Measurements from ENCODE around the gene TBCK. TPM values are rescaled to one million over a fixed set of nuclear protein-coding genes. Genes with fewer than 3 reads are reported as not detected.

The TBCK gene
- total and polyA plus RNA-seq, 2 of the 13 experiments (the other 11 are each of a cell fraction or from before 2014, with no cell fraction given): 51.0 to 62.4 TPM

GRCh38 chr4:106323119-106323518 lies 7.1 kb upstream of the TBCK start (continued):
- no peak for TF ChIP-seq ZNF597 (CRISPR knock-in tag; IDR thresholded peaks at IDR 0.05)
- no peak for TF ChIP-seq AHDC1 (CRISPR knock-in tag; IDR thresholded peaks at IDR 0.05; ENCODE audit: borderline replicate concordance)
- TF ChIP-seq SMYD3 (CRISPR knock-in tag; IDR thresholded peaks at IDR 0.05): no peak
- TF ChIP-seq PHF5A (CRISPR knock-in tag; IDR thresholded peaks at IDR 0.05; ENCODE audit: low read depth, unreplicated experiment): no peak
- no peak for TF ChIP-seq ZNF326 (CRISPR knock-in tag; IDR thresholded peaks at IDR 0.05; ENCODE audit: borderline replicate concordance)
- no peak for TF ChIP-seq U2AF1 (optimal IDR thresholded peaks at IDR 0.05; ENCODE audit: low read depth, low read length)
- no peak for TF ChIP-seq ZNF552 (CRISPR knock-in tag; IDR thresholded peaks at IDR 0.05; ENCODE audit: borderline replicate concordance)
- TF ChIP-seq ZNF543 (CRISPR knock-in tag; IDR thresholded peaks at IDR 0.05): no peak
- no peak for TF ChIP-seq SOX13 (IDR thresholded peaks at IDR 0.05)
- TF ChIP-seq SOX13 (CRISPR knock-in tag; conservative IDR thresholded peaks at IDR 0.05 in 1 of 2, IDR thresholded peaks at IDR 0.05 in 1 of 2): no peak
- no peak for TF ChIP-seq FOXA1 (IDR thresholded peaks at IDR 0.05)
- no peak for TF ChIP-seq FOXA1 (CRISPR knock-in tag; IDR thresholded peaks at IDR 0.05)
- TF ChIP-seq RAD21 (CRISPR knock-in tag; IDR thresholded peaks at IDR 0.05): no peak
